NK-92 treated with Interleukin-12 subunit alpha and Interleukin-12 subunit beta, amount 100 ng/mL, for 24 hours (cell line): ENCODE measurements around the gene KRTAP12-3.

Experiments
- DNase-seq: peaks from one replicate; lab custom pipeline; 2025; lab: John Stamatoyannopoulos, UW

Gene KRTAP12-3

DNA sequence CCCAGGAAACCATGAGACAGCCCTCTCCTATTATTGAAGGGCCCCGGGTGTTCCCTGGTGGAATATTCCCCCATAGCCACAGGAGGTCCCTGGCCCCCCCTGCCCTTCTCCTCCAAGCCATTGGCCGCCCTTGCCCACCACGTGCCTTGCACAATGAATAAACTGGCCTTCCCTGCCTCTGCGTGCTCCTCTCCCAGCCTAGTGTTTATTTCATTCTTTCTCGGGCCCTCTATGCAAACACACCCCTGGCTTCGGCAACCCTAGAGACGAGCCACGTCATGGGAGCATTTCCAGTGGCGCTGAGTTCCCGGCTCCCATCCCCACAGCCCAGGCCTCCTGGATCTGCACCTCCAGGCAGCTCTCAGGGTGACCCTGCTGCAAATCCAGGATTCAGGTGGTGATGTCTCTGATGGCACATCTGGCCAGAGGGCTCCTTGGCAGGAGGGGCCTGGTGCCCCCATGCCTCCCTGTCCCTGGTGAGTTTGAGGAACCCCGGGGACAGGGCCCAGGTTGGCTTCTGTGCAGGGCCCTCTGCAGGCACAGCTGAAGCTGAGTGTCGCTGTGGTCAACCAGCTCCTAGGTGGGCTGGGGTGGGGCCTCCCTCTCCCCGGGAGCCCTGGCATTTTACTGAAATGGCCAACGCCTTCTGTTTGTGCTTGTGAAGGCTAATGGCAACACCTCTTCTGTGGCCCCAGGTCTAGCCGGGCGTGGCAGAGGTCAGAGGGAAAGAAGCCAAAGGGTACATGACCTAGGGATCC is 45.4 kb downstream of the KRTAP12-3 start:
- no peak for DNase-seq

DNA sequence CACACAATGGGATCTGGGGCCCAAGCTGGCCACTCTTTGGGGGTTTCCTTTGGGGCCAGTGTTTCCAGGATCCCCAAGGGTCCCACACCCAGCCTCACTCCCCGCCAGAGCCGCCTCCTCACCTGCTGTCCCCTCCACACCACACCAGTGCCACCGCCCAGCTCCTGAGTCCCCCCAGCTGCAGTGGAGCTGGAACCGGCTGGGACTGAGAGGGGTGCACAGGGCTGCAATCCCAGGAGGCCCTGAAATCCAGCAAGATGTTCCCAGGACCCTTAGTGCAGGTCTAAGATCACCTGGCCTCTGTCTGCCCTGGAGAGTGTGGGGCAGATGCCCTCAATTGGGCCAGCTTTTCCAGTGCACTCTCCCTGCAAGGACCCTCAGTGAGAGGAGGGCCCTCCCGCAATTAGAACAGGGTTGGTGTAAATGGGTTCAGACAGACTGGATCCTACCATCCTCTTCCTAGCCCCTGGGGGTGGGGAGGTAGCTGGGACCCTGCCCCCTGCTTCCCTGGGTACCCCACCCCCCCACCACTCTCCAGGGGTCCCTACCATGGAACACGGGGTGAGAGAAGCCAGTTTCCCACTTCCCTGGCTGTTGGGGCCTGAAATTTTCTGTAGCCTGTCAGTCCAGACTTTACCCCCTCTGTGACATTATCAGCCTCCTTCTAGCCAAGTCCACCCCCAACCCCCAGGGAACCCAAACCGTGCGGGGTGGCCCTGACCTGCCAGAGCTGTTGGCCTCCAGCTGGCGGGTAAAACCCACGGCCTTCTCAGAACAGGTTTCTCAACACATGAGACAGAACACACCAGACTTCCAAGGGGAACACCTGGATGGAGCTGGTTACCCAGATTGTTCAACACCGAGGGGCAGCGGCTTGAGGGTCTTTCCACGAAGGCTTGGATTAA is 46.3 kb downstream of the KRTAP12-3 start:
- no peak for DNase-seq

DNA sequence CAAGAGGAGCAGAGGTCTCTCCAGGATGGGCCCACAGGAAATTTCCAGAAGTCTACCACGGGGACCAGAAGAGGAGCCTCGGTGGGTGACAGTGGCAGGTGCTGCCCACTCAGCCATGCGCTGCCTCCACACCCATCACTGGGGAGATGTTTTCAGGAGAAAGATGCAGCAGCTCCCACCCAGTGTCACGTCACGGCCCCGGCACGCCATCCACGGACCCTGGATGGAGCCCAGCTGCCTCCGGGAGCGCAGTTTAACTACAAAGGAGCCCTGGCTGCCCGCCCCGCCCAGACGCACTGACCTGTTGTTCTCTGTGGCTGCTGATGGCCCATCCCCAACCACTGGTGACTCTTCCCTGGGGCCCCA is 46.9 kb downstream of the KRTAP12-3 start:
- DNase-seq: no peak

DNA sequence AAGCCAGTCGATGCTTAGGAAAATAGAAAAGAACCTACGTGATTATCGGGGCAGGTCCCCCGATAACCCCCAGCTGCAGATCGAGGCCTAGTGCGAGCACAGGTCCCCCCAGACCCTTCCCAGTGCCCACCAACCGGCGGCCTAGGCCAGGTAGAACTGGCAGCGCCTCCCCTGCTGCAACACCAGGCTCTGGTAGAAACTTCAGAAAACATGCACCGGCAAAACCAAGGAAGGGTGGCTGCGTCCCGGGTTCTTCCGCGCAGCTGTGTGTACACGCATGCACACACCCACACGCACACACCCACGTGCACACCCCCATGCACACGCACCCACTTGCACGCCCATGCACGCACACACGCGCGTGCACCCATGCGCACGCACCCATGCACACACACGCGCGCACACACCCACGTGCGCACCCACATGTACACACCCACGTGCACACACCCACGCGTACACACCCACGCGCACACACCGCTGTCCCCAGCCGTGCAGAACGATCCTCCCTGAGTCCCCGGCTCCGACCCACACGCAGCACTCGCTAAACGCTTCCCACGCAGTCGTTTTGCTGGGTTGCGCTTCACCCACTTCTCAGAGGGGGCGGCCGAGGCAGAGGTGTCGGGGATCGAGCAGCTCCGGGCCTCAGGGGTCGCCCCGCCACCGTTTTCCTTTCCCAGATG is 48.4 kb downstream of the KRTAP12-3 start:
- DNase-seq: no peak

DNA sequence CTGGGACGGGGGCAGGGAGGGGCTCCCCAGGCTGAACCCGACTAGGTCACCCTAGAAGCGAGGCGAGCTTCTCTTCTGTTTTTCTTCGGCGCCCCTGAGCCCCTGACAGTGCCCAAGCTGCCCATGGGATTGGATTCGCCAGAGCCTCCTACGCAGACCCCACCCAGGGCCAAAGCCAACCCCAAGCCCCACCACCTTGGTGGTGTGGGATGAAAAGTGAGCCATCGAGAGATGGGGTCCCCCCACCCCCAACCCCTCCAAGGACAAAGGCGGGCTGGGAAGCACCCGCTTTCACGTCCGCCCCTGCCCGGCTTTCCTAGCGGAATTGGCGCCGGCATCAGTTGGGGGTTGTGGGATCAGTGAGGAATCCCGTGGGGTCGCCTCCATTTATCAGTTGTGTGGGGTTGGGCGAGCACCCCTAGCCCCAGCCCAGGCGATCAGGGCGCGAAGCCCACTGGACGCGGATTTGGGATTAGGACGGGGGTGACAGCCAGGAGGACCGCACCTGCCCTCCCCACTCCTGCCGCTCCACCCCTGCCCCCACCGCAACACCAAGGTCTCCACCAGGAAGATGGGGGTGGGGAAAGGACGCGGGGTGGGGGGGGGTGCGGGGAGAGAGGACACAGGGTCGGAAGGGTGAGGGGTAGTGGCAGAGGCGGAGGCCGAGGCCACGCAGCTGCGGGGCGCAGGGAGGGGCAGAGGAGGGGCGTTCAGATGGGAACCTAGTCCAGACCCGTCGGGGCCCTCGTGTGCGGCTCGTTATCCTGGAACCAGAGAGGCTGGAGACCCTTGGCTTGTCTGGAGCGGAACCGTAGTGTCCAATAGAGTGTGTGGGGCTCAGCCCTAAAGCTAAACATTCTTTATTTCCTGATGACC is 49.2 kb downstream of the KRTAP12-3 start:
- no peak for DNase-seq
